Erythroblast (primary cell): ENCODE data around the gene NPB.

Experiments used
- GATA1 ChIP-seq: IDR thresholded peaks from 2 replicates; pipeline ENCODE4 v1.6.1; 2011; ENCODE audit warnings: low read depth, mild to moderate bottlenecking, control low read depth, low read length, moderate library complexity
- POLR2A ChIP-seq: IDR thresholded peaks from 2 replicates; pipeline ENCODE4 v1.6.1; 2011; ENCODE audit warnings: mild to moderate bottlenecking, low read length

DNA sequence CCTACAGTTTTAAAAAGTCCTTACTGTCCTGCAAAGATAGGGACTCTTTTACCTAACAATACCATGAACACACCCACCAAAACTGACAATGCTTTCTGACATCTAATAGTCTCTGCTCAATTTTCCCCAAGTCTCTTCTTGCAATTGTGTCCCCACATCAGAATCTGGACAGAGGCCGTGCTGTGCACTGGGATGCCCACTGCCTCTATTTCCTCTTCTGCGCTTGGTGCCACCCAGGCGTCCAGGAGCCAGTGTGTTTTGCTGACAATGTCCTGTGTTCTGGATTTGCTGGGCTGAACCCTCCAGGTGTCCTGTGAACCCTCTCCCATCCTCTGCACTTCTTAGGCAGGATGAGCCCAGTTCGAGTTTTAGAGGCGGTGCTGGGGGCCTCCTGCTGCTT, 24.5 kb upstream of the NPB start:
- TF ChIP-seq POLR2A, result no peak
- no peak for TF ChIP-seq GATA1
